Measurements from ENCODE around the gene PLAAT2. TPM values are rescaled to one million over a fixed set of nuclear protein-coding genes. Genes with fewer than 3 reads are reported as not detected.
"Not testable (repeated sequence)": the region's sequence is repeated elsewhere in the genome, so short reads cannot be mapped to it uniquely, and the experiment has no call there.

The PLAAT2 gene
- total and polyA plus RNA-seq, 3 experiments from 2014 or later = 0.31 TPM; not detected in 2

- ChIA-PET CTCF (interaction anchor here (0.7 to 4.8 kb wide), 10 partner anchors 8 to 84 kb away, joined by 3 to 37 read pairs (median 5); partner anchors contain the start of genes PLAAT2, PLAAT4 and PLAAT5), POLR2A (interaction anchor here (0.6 to 5.1 kb wide), 9 partner anchors 15 to 655 kb away, joined by 3 to 38 read pairs (median 5); partner anchors contain the start of genes FERMT3 and PLAAT4)
- Histone ChIP-seq H3K27ac (ENCODE audit: low read depth, low read length) (peak overlapping the region; percentile 40), H3K4me3 (ENCODE audit: low read length) (peak overlapping the region; percentile 64), H3K27me3 (ENCODE audit: insufficient read depth, low read length, poor library complexity, severe bottlenecking) (no peaks in the 10 kb centered on the region), H3K9me3 (ENCODE audit: low read length) (no peaks in the 10 kb centered on the region), H3K36me3 (ENCODE audit: insufficient read depth, low read length) (no peaks in the 10 kb centered on the region), H3K4me1 (ENCODE audit: insufficient read depth, low read length) (peaks cover 43% of the 10 kb centered on the region)
- no peaks in the 10 kb centered on the region for H3K27me3 Mint-ChIP-seq
- peaks cover under 1 to 18% (median 7%) of the 10 kb centered on the region in 3 donors for H3K36me3 Mint-ChIP-seq
- H3K4me3 Mint-ChIP-seq = peak overlapping the region; percentile 85 to 95 (median 91)
- peak in 4 of 5 donors; percentile 24 to 70 (median 53) for DNase-seq
- H3K27ac Mint-ChIP-seq = peak overlapping the region; percentile 88 to 99 (median 97)
- H3K4me1 Mint-ChIP-seq = peaks cover 56 to 80% (median 69%) of the 10 kb centered on the region in 3 donors
- H3K9me3 Mint-ChIP-seq = no peaks in the 10 kb centered on the region
These were observed 11.3 kb downstream of the PLAAT2 start for GRCh38 chr11:63551889-63552266.

- Mint-ChIP-seq H3K36me3 (peaks cover 5 to 24% (median 13%) of the 10 kb centered on the region in 3 donors), H3K4me3 (peak overlapping the region; percentile 85 to 95 (median 91)), H3K27me3 (no peaks in the 10 kb centered on the region), H3K4me1 (peaks cover 55 to 77% (median 67%) of the 10 kb centered on the region in 3 donors), H3K27ac (peak overlapping the region; percentile 88 to 99 (median 97)), H3K9me3 (no peaks in the 10 kb centered on the region)
- Histone ChIP-seq H3K27me3 (ENCODE audit: insufficient read depth, low read length, poor library complexity, severe bottlenecking) (no peaks in the 10 kb centered on the region), H3K27ac (ENCODE audit: low read depth, low read length) (peak overlapping the region; percentile 40), H3K9me3 (ENCODE audit: low read length) (no peaks in the 10 kb centered on the region), H3K4me3 (ENCODE audit: low read length) (peak overlapping the region; percentile 64), H3K36me3 (ENCODE audit: insufficient read depth, low read length) (no peaks in the 10 kb centered on the region), H3K4me1 (ENCODE audit: insufficient read depth, low read length) (peaks cover 43% of the 10 kb centered on the region)
- DNase-seq = peak in 3 of 5 donors; percentile 28 to 64 (median 60)
- POLR2A ChIA-PET = interaction anchor here (0.6 to 5.1 kb wide), 14 partner anchors 8 to 655 kb away, joined by 3 to 38 read pairs (median 3); partner anchors contain the start of genes FERMT3, PLAAT2 and PLAAT4
- CTCF ChIA-PET = interaction anchor here (1.0 to 4.8 kb wide), 10 partner anchors 11 to 85 kb away, joined by 3 to 37 read pairs (median 5); partner anchors contain the start of genes PLAAT2, PLAAT4 and PLAAT5
These were observed 11.9 kb downstream of the PLAAT2 start for GRCh38 chr11:63551091-63551888.

GRCh38 chr11:63550156-63550700 lies 13.0 kb downstream of the PLAAT2 start:
- DNase-seq; H3K9me3 ChIP-seq (ENCODE audit: low read length); H3K36me3 ChIP-seq (ENCODE audit: insufficient read depth, low read length); H3K27ac ChIP-seq (ENCODE audit: low read depth, low read length); H3K4me3 ChIP-seq (ENCODE audit: low read length); H3K27me3 Mint-ChIP-seq; H3K9me3 Mint-ChIP-seq; H3K27me3 ChIP-seq (ENCODE audit: insufficient read depth, low read length, poor library complexity, severe bottlenecking): not testable (repeated sequence)
- Mint-ChIP-seq H3K4me1 (peaks cover 50 to 74% (median 63%) of the 10 kb centered on the region in 3 donors), H3K27ac (peak overlapping the region in 5 of 8 donors; percentile 36 to 99 (median 95)), H3K4me3 (peak overlapping the region in 6 of 7 donors; percentile 25 to 95 (median 86)), H3K36me3 (peaks cover 5 to 34% (median 15%) of the 10 kb centered on the region in 3 donors)
- ChIA-PET CTCF (interaction anchor here (3.9 to 4.8 kb wide), 2 partner anchors 12 to 71 kb away, joined by 29 to 37 read pairs; partner anchors contain the start of gene PLAAT4), POLR2A (interaction anchor here (1.1 to 5.1 kb wide), 4 partner anchors 13 to 18 kb away, joined by 3 to 38 read pairs (median 14); partner anchors contain the start of gene PLAAT4)
- peaks cover 38% of the 10 kb centered on the region for H3K4me1 ChIP-seq (ENCODE audit: insufficient read depth, low read length)

GRCh38 chr11:63549411-63549810 lies 13.8 kb downstream of the PLAAT2 start:
- POLR2A ChIA-PET = no interaction called here
- DNase-seq = no peak
- Mint-ChIP-seq H3K27me3 (no peaks in the 10 kb centered on the region), H3K4me1 (peaks cover 45 to 74% (median 59%) of the 10 kb centered on the region in 3 donors), H3K4me3 (peak overlapping the region in 6 of 7 donors; percentile 36 to 68 (median 49)), H3K36me3 (peaks cover 5 to 42% (median 15%) of the 10 kb centered on the region in 3 donors), H3K27ac (peak overlapping the region; percentile 61 to 91 (median 86)), H3K9me3 (no peaks in the 10 kb centered on the region)
- Histone ChIP-seq H3K36me3 (ENCODE audit: insufficient read depth, low read length) (peaks cover 11% of the 10 kb centered on the region), H3K9me3 (ENCODE audit: low read length) (no peaks in the 10 kb centered on the region), H3K27me3 (ENCODE audit: insufficient read depth, low read length, poor library complexity, severe bottlenecking) (no peaks in the 10 kb centered on the region), H3K4me3 (ENCODE audit: low read length) (no peak overlapping the region), H3K27ac (ENCODE audit: low read depth, low read length) (no peak overlapping the region), H3K4me1 (ENCODE audit: insufficient read depth, low read length) (peaks cover 30% of the 10 kb centered on the region)
- CTCF ChIA-PET = interaction anchor here (1.2 to 3.9 kb wide), 3 partner anchors 11 to 86 kb away, joined by 3 to 37 read pairs (median 4); partner anchors contain the start of gene PLAAT4

GRCh38 chr11:63548178-63548577 lies 15.0 kb downstream of the PLAAT2 start:
- Histone ChIP-seq H3K27me3 (ENCODE audit: insufficient read depth, low read length, poor library complexity, severe bottlenecking) (no peaks in the 10 kb centered on the region), H3K4me3 (ENCODE audit: low read length) (no peak overlapping the region), H3K36me3 (ENCODE audit: insufficient read depth, low read length) (peaks cover 12% of the 10 kb centered on the region), H3K9me3 (ENCODE audit: low read length) (no peaks in the 10 kb centered on the region), H3K4me1 (ENCODE audit: insufficient read depth, low read length) (peaks cover 25% of the 10 kb centered on the region), H3K27ac (ENCODE audit: low read depth, low read length) (no peak overlapping the region)
- Mint-ChIP-seq H3K4me3 (peak overlapping the region in 2 of 7 donors; percentile 5 to 64), H3K27me3 (no peaks in the 10 kb centered on the region), H3K9me3 (no peaks in the 10 kb centered on the region), H3K27ac (peak overlapping the region in 6 of 8 donors; percentile 10 to 91 (median 55)), H3K4me1 (peaks cover 45 to 74% (median 58%) of the 10 kb centered on the region in 3 donors), H3K36me3 (peaks cover 9 to 55% (median 19%) of the 10 kb centered on the region in 3 donors)
- DNase-seq = no peak
- ChIA-PET CTCF (no interaction called here), POLR2A (no interaction called here)

- no peak overlapping the region for H3K4me3 Mint-ChIP-seq
- H3K36me3 ChIP-seq (ENCODE audit: insufficient read depth, low read length) = peaks cover 12% of the 10 kb centered on the region
- peaks cover 43 to 73% (median 59%) of the 10 kb centered on the region in 3 donors for H3K4me1 Mint-ChIP-seq
- no peaks in the 10 kb centered on the region for H3K9me3 ChIP-seq (ENCODE audit: low read length)
- H3K27me3 Mint-ChIP-seq = no peaks in the 10 kb centered on the region
- no peaks in the 10 kb centered on the region for H3K9me3 Mint-ChIP-seq
- H3K27me3 ChIP-seq (ENCODE audit: insufficient read depth, low read length, poor library complexity, severe bottlenecking) = no peaks in the 10 kb centered on the region
- H3K27ac Mint-ChIP-seq = peak overlapping the region; percentile 14 to 86 (median 58)
- POLR2A ChIA-PET = interaction anchor here (0.6 kb wide), 1 partner anchor 123 kb away, joined by 3 read pairs; no protein-coding TSS in a partner anchor
- no peak overlapping the region for H3K27ac ChIP-seq (ENCODE audit: low read depth, low read length)
- CTCF ChIA-PET = no interaction called here
- peaks cover 9 to 64% (median 19%) of the 10 kb centered on the region in 3 donors for H3K36me3 Mint-ChIP-seq
- H3K4me1 ChIP-seq (ENCODE audit: insufficient read depth, low read length) = peaks cover 25% of the 10 kb centered on the region
- no peak overlapping the region for H3K4me3 ChIP-seq (ENCODE audit: low read length)
- no peak for DNase-seq
These were observed 16.1 kb downstream of the PLAAT2 start for GRCh38 chr11:63547061-63547460.

GRCh38 chr11:63543711-63544110 lies 19.5 kb downstream of the PLAAT2 start:
- peaks cover 0 to 1% of the 10 kb centered on the region in 2 donors for H3K27me3 Mint-ChIP-seq
- ChIA-PET CTCF (interaction anchor here (0.6 to 0.8 kb wide), 2 partner anchors 8 to 897 kb away, joined by 3 read pairs; partner anchors contain the start of gene GANAB), POLR2A (no interaction called here)
- peaks cover 51 to 75% (median 63%) of the 10 kb centered on the region in 3 donors for H3K4me1 Mint-ChIP-seq
- no peak overlapping the region for H3K4me3 Mint-ChIP-seq
- peaks cover 42% of the 10 kb centered on the region for H3K4me1 ChIP-seq (ENCODE audit: insufficient read depth, low read length)
- peaks cover 12% of the 10 kb centered on the region for H3K36me3 ChIP-seq (ENCODE audit: insufficient read depth, low read length)
- no peak for DNase-seq
- H3K4me3 ChIP-seq (ENCODE audit: low read length) = no peak overlapping the region
- no peak overlapping the region for H3K27ac ChIP-seq (ENCODE audit: low read depth, low read length)
- H3K27me3 ChIP-seq (ENCODE audit: insufficient read depth, low read length, poor library complexity, severe bottlenecking) = no peaks in the 10 kb centered on the region
- peaks cover 9 to 83% (median 23%) of the 10 kb centered on the region in 3 donors for H3K36me3 Mint-ChIP-seq
- no peaks in the 10 kb centered on the region for H3K9me3 Mint-ChIP-seq
- no peaks in the 10 kb centered on the region for H3K9me3 ChIP-seq (ENCODE audit: low read length)
- H3K27ac Mint-ChIP-seq = peak overlapping the region; percentile 26 to 93 (median 78)
